WERI-Rb-1 (cell line): Measurements from ENCODE around the gene UGT1A8.

Experiments
- DNase-seq: peaks from one replicate; pipeline ENCODE4 v3.0.0-alpha.2; 2020
- H3K27ac ChIP-seq: fragments of 250-450 bp; sonication (Bioruptor Pico); 2 replicates; pipeline ENCODE4 v1.5.1; 2020; ENCODE audit warnings: mild to moderate bottlenecking, moderate library complexity
- H3K27me3 ChIP-seq: fragments of 250-450 bp; sonication (Bioruptor Pico); 2 replicates; pipeline ENCODE4 v1.5.1; 2021; ENCODE audit warnings: mild to moderate bottlenecking, low read depth, moderate library complexity; ENCODE audit not compliant: insufficient read depth, severe bottlenecking
- H3K36me3 ChIP-seq: fragments of 250-450 bp; sonication (Bioruptor Pico); 2 replicates; pipeline ENCODE4 v1.5.1; 2020; ENCODE audit warnings: mild to moderate bottlenecking, moderate library complexity
- H3K4me3 ChIP-seq: 2 replicates; pipeline ENCODE4 v1.5.1; 2011; ENCODE audit warnings: low read depth, mild to moderate bottlenecking, control low read depth, low read length
- H3K9me3 ChIP-seq: fragments of 250-450 bp; sonication (Bioruptor Pico); 2 replicates; pipeline ENCODE4 v1.5.1; 2021; ENCODE audit warnings: mild to moderate bottlenecking, moderate library complexity; ENCODE audit not compliant: severe bottlenecking
- TF ChIP-seq, protein P1 (sequence below): IDR thresholded peaks from 2 replicates; pipeline ENCODE4 v1.5.1; 2011; ENCODE audit warnings: low read depth, mild to moderate bottlenecking, control low read depth, inconsistent platforms, low read length

The UGT1A8 gene

DNA sequence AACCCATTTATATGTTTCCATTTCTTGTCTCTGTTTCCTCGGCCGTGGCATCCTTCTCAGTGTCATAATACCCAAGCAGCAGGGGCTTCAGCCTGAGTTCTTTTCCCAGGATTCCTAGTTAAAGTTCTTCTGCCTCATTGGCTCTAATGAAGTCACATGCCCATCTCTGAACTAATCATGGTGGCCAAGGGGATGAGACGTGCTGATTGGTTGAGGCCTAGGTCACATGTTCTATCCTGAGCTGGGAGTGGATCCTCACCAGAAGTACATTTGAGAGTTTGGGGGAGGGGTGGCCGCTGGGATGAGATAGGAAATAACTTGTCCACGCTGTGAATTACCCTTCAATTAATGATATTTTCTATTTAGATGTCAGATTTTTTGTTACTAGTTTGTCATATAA, 91.5 kb downstream of the UGT1A8 start:
- H3K27ac ChIP-seq, result no peak overlapping the region
- H3K36me3 ChIP-seq, result no peaks in the 10 kb centered on the region
- H3K27me3 ChIP-seq, result no peaks in the 10 kb centered on the region
- DNase-seq, result no peak
- no peak overlapping the region for H3K4me3 ChIP-seq
- TF ChIP-seq, protein P1, sequence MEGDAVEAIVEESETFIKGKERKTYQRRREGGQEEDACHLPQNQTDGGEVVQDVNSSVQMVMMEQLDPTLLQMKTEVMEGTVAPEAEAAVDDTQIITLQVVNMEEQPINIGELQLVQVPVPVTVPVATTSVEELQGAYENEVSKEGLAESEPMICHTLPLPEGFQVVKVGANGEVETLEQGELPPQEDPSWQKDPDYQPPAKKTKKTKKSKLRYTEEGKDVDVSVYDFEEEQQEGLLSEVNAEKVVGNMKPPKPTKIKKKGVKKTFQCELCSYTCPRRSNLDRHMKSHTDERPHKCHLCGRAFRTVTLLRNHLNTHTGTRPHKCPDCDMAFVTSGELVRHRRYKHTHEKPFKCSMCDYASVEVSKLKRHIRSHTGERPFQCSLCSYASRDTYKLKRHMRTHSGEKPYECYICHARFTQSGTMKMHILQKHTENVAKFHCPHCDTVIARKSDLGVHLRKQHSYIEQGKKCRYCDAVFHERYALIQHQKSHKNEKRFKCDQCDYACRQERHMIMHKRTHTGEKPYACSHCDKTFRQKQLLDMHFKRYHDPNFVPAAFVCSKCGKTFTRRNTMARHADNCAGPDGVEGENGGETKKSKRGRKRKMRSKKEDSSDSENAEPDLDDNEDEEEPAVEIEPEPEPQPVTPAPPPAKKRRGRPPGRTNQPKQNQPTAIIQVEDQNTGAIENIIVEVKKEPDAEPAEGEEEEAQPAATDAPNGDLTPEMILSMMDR, result no peak
- no peaks in the 10 kb centered on the region for H3K9me3 ChIP-seq

DNA sequence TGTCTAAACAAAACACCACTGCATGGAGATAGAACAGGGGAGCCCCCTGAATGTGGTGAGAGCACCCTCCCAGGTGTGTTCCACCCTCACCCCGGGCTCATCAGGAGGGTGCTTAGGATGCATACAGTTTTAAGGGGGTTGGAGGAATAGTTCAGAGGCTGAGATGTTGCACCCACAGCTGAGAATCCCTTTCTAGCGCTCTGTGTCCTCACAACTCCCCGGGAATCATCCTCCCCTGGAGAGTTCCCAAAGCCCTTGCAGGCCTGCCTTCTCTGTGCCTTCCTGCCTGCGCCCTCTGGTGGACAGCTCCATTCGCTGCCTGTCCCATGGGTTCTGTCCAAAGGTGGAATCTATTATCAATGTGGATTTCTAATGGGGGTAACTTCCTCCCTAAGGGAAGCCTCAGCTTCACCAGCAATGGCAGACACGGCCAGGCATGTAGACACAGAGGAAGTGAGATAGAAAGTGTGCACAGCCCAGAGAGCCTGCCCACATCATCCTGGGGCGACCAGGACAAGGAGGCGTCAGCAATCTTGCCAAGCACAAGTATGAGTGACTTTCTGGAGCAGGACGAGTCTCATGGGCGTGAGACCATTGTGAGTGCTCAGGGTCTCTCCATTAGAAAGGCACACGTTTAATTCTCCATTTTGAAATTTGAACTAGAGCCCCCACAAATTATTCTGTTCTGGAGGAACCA, 94.0 kb downstream of the UGT1A8 start:
- no peak overlapping the region for H3K4me3 ChIP-seq
- H3K36me3 ChIP-seq, result no peaks in the 10 kb centered on the region
- H3K27me3 ChIP-seq, result no peaks in the 10 kb centered on the region
- peak; percentile 90 for DNase-seq
- no peak overlapping the region for H3K27ac ChIP-seq
- H3K9me3 ChIP-seq, result no peaks in the 10 kb centered on the region
- TF ChIP-seq, protein P1, result peak; percentile 84

DNA sequence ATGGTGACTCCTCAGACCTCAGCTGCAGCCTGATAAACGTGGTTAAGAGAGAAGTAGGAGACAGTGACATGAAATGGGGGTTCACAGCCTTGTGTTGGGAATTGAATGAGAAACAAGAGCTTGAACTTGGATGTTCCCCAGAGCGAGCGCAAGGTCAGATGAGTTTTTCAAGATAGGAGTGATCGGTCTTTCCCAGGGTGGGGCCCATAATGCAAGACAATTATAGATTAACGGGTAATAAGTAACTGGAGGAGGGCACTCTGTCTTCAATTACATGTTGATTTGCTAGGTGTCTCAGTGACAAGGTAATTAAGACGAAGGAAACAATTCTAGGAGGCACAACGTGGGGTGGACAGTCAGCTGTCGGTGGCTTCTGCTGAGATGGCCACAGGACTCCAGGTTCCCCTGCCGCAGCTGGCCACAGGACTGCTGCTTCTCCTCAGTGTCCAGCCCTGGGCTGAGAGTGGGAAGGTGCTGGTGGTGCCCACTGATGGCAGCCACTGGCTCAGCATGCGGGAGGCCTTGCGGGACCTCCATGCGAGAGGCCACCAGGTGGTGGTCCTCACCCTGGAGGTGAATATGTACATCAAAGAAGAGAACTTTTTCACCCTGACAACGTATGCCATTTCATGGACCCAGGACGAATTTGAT, 95.3 kb downstream of the UGT1A8 start, which contains the start of gene UGT1A5:
TSS of gene UGT1A5 (plus strand) at position 297 of the 651 bp plus-strand sequence. CDS start at position 382, 85 bp downstream.
- H3K4me3 ChIP-seq, result no peak within 1 kb of the TSS
- H3K9me3 ChIP-seq, result no peaks in the 10 kb centered on the region
- H3K27me3 ChIP-seq, result no peaks in the 10 kb centered on the region

DNA sequence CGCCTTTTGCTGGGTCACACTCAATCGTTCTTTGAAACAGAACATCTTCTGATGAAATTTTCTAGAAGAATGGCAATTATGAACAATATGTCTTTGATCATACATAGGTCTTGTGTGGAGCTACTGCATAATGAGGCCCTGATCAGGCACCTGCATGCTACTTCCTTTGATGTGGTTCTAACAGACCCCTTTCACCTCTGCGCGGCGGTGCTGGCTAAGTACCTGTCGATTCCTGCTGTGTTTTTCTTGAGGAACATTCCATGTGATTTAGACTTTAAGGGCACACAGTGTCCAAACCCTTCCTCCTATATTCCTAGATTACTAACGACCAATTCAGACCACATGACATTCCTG, 95.8 kb downstream of the UGT1A8 start:
- TF ChIP-seq, protein P1, result no peak
- Histone ChIP-seq H3K9me3 (no peaks in the 10 kb centered on the region), H3K36me3 (no peaks in the 10 kb centered on the region), H3K4me3 (no peak overlapping the region), H3K27me3 (no peaks in the 10 kb centered on the region), H3K27ac (no peak overlapping the region)
- DNase-seq, result no peak

More for the DNA sequence above, 95.3 kb downstream of the UGT1A8 start, which contains the start of gene UGT1A5:
- DNase-seq, result no peak
- no peak within 1 kb of the TSS for H3K27ac ChIP-seq
- H3K36me3 ChIP-seq, result no peaks in the 10 kb centered on the region
- TF ChIP-seq, protein P1, result no peak

DNA sequence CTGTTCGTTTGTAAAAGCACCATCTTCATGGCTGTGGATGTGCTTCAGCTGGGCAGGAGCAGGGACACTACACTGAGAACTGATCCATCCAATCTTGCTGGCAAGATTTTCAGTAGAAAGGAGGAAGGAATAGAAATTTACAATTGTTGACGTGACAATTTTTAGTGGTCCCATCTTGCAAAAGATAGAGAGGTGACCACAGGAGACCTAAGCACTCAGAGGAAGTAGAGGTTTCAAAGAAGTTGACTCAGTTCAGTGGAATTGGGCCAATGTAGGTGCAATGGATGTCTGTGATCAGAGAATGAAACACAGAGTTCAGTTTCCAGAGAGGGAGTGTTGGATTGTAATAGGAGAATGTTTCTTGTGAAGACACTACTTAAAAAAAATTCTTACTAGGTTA, 96.7 kb downstream of the UGT1A8 start:
- TF ChIP-seq, protein P1, result no peak
- H3K9me3 ChIP-seq, result no peaks in the 10 kb centered on the region
- no peak overlapping the region for H3K4me3 ChIP-seq
- no peak overlapping the region for H3K27ac ChIP-seq
- no peaks in the 10 kb centered on the region for H3K27me3 ChIP-seq
- H3K36me3 ChIP-seq, result no peaks in the 10 kb centered on the region
- no peak for DNase-seq
